Kidney (tissue), 14 donors: Measurements from ENCODE around the gene UBTF. TPM values are rescaled to one million over a fixed set of nuclear protein-coding genes. Genes with fewer than 3 reads are reported as not detected.

ENCODE experiments used
- DNase-seq, 5 donors: peaks; one replicate each; pipeline ENCODE4 v3.0.0-alpha.2; 2013 to 2020
- FAIRE-seq: peaks from 2 replicates; lab custom pipeline; 2012; peaks lifted over from hg19 to GRCh38; lab: Jason Lieb, UNC
- H3K27ac ChIP-seq, 2 donors: one replicate each; pipeline ENCODE4 v1.7.0; 2013; ENCODE audit warnings: low read depth in 2 of 2, low read length in 2 of 2, inconsistent platforms in 1 of 2
- H3K27me3 ChIP-seq: one replicate; pipeline ENCODE4 v1.7.1; 2013; ENCODE audit warnings: low read length, inconsistent platforms; ENCODE audit not compliant: control insufficient read depth, insufficient read depth
- H3K36me3 ChIP-seq, 3 donors: one replicate each; pipeline versions ENCODE4 v1.7.0 to v1.7.1; 2013; ENCODE audit warnings: low read length in 3 of 3, control low read depth in 1 of 3, inconsistent platforms in 1 of 3; ENCODE audit not compliant: insufficient read depth in 3 of 3, control insufficient read depth in 2 of 3
- H3K4me1 ChIP-seq, 3 donors: one replicate each; pipeline versions ENCODE4 v1.7.0 to v1.7.1; 2013; ENCODE audit warnings: low read length in 3 of 3, inconsistent platforms in 1 of 3, low read depth in 1 of 3; ENCODE audit not compliant: control insufficient read depth in 2 of 3, insufficient read depth in 2 of 3
- H3K4me3 ChIP-seq, 3 donors: one replicate each; pipeline versions ENCODE4 v1.7.0 to v1.8.1; 2013; ENCODE audit warnings: low read length in 3 of 3, control low read depth in 1 of 3, inconsistent platforms in 1 of 3
- H3K9ac ChIP-seq, 3 donors: one replicate each; pipeline versions ENCODE4 v1.7.0 to v1.7.1; 2013; ENCODE audit warnings: low read length in 3 of 3, control low read depth in 1 of 3, inconsistent platforms in 1 of 3
- H3K9me3 ChIP-seq, 3 donors: one replicate each; pipeline versions ENCODE4 v1.7.0 to v1.7.1; 2013; ENCODE audit warnings: low read length in 3 of 3, control low read depth in 1 of 3, inconsistent platforms in 1 of 3; ENCODE audit not compliant: control insufficient read depth in 2 of 3, insufficient read depth in 1 of 3
- CTCF ChIP-seq: IDR thresholded peaks from 3 replicates; pipeline ENCODE4 v1.5.1; 2012; ENCODE audit warnings: mild to moderate bottlenecking, moderate library complexity, borderline replicate concordance; ENCODE audit not compliant: insufficient read depth; ENCODE audit errors: extremely low read depth
- intact Hi-C: fragments of 100-400 bp; cut with DNase I; formaldehyde crosslinking; loops from one replicate; pipeline ENCODE4 v1.11.1; 2022
- polyA plus RNA-seq: library from polyadenylated mRNA; stranded (reverse); fragments of 350-450 nt; fragmentation: Illumina TruSeq; extraction: RNeasy Lipid Tissue Mini Kit (QIAGEN cat#74804); gene quantifications from one replicate; pipeline ENCODE4 v1.2.3, GENCODE V29; 2014; ENCODE audit warnings: low read depth, low replicate concordance; ENCODE audit not compliant: insufficient read depth
- total RNA-seq: library from RNA; stranded (reverse); fragmentation: NEBNext Ultra II Directional; extraction: Animal tissue kit (Norgen Biotek cat#: 25700); gene quantifications from one replicate; pipeline ENCODE4 v1.2.1, GENCODE V29; 2021
- donor health status: control.
- donor health status: control.
- donor health status: control.
- donor health status: control.
- donor health status: control.
- donor health status: DM: yes; HTN: yes; CAD: no.
- donor health status: Normal renal cell carcinoma (clear cell type).

The UBTF gene
- total and polyA plus RNA-seq, 2 donors from 2014 or later = 46.1 to 98.8 TPM

- H3K9ac ChIP-seq = no peak overlapping the region
- no peak overlapping the region for H3K27ac ChIP-seq
- no peaks in the 10 kb centered on the region for H3K9me3 ChIP-seq
- H3K36me3 ChIP-seq = peaks cover 7 to 23% (median 23%) of the 10 kb centered on the region in 3 donors
- intact Hi-C loops = no loop called here
- FAIRE-seq = no peak
- no peak overlapping the region for H3K4me3 ChIP-seq
- no peaks in the 10 kb centered on the region for H3K27me3 ChIP-seq
- DNase-seq = no peak
- TF ChIP-seq CTCF = no peak
- peaks cover 3 to 10% (median 10%) of the 10 kb centered on the region in 3 donors for H3K4me1 ChIP-seq
Measured at GRCh38 chr17:44190481-44190880, 29.0 kb downstream of the UBTF start.

- DNase-seq (no peak), FAIRE-seq (no peak)
- Histone ChIP-seq H3K27ac (no peak overlapping the region), H3K36me3 (peaks cover 0 to 8% (median 7%) of the 10 kb centered on the region in 3 donors), H3K9me3 (no peaks in the 10 kb centered on the region), H3K4me3 (peak overlapping the region in 1 of 3 donors; percentile 98), H3K9ac (peak overlapping the region in 1 of 3 donors; percentile 99), H3K4me1 (peaks cover 3 to 10% (median 10%) of the 10 kb centered on the region in 3 donors), H3K27me3 (no peaks in the 10 kb centered on the region)
- no peak for TF ChIP-seq CTCF
- intact Hi-C loops = no loop called here
Measured at GRCh38 chr17:44188576-44189403, 30.7 kb downstream of the UBTF start.

- no peaks in the 10 kb centered on the region for H3K27me3 ChIP-seq
- no peak for FAIRE-seq
- peak overlapping the region; percentile 74 to 99 (median 80) for H3K9ac ChIP-seq
- no peak for TF ChIP-seq CTCF
- H3K36me3 ChIP-seq = peaks cover 0 to 8% (median 7%) of the 10 kb centered on the region in 3 donors
- H3K4me1 ChIP-seq = peaks cover 3 to 11% (median 10%) of the 10 kb centered on the region in 3 donors
- intact Hi-C loops = no loop called here
- H3K27ac ChIP-seq = peak overlapping the region; percentile 96 to 98
- no peaks in the 10 kb centered on the region for H3K9me3 ChIP-seq
- H3K4me3 ChIP-seq = peak overlapping the region; percentile 86 to 98 (median 93)
- DNase-seq = peak in 2 of 5 donors; percentile 38 to 93
Measured at GRCh38 chr17:44187131-44187899, 32.2 kb downstream of the UBTF start.
